DMS114 treated with DMSO at 0.1 percent for 48 hours (cell line): Measurements from ENCODE around the gene SEC61A1.

Source experiments
- DNase-seq: peaks from one replicate; lab custom pipeline; 2025; ENCODE audit not compliant: unreplicated experiment; lab: John Stamatoyannopoulos, UW

SEC61A1 gene

DNA sequence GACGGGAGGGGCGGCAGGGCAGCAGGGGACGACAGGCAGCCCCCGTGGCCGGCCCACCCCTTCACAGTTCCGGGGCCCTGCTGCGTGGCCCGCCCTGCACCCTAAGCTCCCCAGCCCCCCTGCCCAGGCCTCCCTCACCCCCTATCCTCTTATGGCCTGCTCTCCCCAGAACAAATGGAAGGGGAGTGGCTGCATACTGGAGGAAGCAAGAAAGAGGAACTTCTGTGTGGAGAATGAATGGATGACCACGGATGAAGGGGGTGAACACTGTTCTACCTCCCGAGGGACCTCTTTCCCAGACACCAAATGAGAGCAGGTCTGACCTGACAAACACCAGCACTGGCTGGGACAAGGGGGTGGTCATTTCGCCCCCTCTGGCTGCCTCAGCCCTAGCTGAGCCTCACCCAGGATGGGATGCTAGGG, 25.0 kb downstream of the SEC61A1 start:
- no peak for DNase-seq

DNA sequence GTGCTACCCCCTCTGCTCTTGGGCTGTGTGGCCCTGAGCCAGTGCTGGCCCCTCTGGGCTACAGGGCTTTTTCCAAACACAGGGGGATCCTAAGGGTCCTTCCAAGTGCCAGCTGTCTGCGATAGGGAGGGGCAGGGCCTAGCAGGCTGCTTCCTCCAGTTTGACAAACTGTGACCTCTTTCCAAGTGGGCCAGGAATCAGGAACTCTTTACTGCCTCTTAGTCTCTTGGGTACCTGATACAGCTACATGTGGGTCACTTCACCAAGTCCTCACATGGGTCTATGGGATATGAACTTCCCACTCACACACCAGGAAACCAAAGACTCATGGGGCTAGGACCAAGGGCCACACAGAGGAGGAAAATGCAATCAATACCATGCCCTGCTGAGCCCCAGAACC, 25.4 kb downstream of the SEC61A1 start:
- DNase-seq = no peak

DNA sequence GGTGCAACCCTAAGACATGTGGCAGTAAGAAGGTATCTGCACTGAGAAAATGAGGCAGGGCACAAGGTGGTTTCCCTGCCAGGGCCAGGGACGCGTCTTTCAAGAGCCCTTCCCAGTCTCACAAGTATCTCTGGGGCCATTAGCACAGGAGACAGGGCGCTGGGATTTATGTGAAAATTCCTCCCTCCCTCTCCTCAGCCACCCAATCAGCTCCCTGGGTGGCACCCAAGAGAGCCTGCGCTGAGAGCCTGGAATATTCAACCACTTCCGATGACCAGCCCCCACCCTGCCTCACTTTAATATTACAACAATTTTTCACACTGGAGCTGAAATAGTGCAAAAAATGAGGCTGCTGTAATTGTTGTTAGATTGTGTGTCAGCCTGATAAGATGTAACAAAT, 26.1 kb downstream of the SEC61A1 start:
- DNase-seq = no peak

DNA sequence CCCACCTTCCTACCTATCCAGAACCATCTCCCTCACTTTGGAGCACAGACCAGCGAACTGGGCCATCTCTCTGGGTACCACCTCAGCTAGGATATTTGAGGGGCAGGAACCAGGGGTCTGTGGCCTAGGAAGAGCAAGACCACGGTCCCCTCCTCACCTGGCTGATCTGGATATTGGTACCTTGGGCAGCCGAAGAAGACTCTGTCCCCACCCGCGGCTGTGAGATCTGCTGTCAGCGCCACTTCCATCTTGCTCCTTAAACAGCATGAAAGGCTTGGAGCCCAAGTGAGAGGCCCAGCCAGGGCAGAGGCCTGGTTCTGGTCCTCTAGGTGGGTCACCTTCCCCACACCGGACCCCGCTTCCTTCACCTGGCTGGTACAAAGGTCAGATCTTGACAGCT, 26.6 kb downstream of the SEC61A1 start:
- DNase-seq = no peak

DNA sequence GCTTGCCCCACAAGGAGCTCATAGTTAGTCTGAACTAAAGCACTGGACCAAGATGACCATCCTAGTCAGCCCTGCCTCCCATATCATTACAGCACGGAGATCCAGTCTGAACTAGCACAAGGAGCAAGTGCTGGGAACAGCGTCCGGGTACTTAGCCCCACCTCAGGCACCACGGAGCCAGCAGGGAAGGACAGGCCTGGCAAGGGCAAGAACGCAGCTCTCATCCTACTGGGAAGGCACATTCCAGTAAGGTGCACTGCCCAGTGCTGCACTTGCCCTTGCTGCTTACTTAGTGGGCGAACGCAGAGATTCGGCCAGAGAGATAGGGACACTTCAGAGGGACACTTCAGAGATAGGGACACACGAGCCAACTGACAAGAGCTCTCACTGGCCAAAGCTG, 27.6 kb downstream of the SEC61A1 start:
- DNase-seq = no peak

DNA sequence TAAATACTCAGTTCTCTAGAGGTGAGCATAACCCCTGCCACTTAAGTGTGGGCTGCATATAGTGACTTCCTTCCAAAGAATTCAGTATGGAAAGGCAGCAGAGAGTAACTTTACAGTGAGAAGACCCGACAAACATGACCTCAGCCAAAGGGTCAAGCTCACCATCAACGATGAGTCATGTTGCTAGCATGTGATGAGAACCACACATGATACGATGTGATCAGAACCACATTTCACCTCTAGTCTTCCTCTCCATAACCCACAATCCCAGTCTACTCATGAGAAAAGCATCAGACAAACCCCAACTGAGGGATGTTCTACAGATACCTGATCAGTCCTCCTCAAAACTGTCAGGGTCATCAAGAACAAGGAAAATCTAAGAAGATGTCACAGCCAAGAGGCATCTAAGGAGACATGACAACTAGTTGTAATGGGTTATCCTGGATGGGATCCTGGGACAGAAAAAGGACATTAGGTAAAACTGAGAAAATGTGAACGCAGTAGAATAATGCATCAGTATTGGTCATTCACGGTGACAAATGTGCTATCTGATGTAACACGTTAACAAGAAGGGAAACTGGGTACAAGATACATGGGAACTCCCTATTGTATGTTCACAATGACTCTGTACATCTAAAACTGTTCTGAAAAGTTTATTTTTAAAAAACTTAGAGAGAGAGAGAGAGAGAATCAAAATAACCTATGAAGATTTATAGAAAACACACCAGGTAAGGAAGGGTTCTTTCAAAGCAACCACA, 28.3 kb downstream of the SEC61A1 start:
- DNase-seq = no peak

DNA sequence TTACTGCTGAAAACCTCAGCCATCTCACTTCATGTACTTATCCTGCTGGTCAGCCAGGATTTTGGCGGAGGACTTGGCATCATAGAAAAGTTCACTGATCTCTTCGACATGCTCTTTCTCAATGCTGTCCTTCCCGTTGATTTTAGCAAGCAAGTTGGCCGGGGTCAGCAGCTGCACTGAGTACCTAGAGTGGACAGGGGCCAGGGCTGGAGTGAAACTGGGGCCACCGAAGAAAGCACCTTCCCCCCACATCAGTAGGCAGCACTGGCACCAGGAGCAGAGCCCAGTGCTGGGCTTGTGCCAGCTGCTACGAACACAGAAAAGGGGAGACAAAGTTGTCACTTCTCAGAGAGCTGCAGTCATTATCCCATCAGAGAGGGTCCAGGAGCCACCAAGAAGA, 29.0 kb downstream of the SEC61A1 start:
- DNase-seq = no peak

DNA sequence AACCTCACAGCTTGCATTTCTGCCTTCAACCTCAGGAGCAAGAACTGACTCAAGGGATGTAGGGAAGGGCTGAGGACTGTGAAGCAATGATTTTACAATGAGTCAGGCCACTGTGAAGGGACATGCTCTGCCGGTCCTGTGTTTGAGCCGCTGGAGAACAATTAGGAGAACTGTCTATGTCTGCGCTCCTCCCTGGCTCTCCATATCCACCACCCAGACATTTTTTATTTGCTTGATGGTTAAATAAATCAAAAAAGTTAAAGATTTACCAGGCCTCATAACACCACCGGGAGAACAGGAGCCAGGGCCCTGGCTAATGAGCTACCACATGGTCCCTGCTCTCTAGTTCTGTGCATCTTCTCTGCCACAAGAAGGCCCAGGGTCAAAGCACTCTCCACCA, 29.6 kb downstream of the SEC61A1 start:
- no peak for DNase-seq

DNA sequence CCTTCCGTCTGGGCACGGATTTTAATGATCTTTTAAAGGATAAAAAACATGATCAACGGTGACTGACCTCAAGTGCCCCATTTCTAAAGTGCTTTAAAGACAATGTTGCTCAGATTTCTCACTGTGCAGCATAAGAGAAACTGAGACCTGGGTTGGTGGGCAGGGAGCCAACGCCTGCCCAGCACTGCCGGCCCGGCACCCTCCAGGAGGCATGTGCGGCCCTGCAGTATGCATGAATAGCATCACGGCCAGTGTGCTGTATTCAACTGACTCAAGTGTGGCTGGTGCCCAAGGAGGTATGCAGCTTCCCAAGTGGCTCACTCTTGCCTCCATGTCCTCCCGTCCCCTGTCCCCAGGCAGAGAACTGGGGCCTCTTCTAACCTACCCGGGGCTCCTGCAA, 30.3 kb downstream of the SEC61A1 start:
- no peak for DNase-seq

DNA sequence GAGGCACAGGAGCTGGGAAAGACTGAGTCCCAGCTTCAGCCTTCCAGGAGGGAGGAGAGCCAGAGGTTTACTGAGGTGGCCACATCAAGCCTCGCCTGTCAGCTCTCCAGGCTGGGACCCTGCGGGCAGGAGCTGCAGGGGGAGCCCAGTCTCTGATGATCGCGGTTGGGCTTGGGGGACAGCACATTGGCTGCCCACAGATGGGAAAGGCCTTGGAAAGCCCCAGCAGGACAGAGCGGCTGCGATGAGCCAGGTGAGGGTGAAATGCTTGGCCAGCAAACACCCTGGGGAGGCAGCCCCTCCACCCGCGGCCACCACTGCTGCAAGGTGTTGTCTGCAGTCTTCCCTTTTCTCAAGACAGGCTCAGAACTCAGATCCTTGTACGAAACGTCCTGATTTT, 31.2 kb downstream of the SEC61A1 start:
- DNase-seq = no peak

DNA sequence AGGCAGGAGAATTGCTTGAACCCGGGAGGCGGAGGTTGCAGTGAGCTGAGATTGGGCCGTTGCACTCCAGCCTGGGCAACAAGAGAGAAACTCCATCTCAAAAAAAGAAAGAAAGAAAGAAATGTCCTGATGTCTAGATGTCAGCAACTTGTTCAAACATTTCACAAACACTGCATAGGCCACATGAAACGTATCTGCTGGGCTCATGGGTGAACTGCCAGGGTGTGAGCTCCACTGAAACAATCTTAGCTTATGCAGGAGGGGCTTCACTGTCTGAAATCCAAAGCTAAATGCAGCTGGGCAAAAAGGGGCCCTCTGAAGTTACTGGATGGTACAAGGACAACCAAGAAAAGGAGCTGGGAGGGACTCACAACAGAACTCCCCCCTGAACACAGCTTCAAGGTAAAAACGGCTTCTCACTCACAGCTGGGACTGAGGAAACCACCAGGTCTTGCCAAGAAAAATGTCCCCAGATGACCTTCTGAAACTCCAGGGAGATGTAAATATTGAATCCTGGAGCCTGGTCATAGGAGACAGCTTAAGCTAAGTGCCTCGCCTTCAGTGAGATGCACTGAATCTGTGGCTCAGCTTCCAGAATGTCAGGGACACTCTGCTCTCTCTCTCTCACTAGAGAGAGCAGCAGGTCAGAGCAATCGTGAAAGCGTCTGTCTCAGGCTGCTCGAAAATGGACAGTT, 31.9 kb downstream of the SEC61A1 start:
- DNase-seq = no peak

DNA sequence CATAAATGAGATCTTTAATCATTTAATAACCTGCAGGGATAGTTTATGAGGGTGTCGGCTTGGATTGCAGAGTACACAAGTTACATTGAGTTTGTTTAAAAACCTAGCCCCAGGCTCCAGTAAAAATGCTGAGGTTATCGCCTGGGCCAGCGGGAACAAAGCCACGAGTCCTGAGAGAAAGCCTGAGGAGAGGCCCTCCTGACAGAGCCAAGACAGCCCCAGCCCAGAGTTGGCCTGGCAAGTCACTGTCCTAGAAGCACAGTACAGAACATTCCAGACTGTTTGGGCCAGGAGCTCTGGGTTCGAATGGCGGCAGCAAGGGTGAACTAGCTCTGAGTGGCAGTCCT, 32.4 kb downstream of the SEC61A1 start:
- no peak for DNase-seq

DNA sequence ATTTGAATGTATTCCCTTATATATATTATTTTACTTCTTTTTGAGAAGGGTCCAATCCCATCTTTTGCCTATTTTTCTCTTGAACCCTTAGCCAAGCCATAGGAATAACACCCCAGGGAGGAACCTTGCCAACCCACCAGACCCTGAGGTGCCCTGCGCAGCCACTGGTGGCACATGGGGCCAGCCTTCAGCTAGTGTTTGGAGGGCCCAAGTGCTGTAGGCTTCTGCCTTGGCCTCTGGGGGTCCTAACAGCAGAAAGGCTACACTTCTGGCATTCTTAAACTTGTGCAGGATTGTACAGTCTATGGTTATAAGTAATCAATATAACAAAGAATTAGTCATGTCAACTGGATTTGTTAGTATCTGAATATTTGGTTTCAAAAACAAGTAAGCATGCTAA, 36.9 kb downstream of the SEC61A1 start:
- no peak for DNase-seq

DNA sequence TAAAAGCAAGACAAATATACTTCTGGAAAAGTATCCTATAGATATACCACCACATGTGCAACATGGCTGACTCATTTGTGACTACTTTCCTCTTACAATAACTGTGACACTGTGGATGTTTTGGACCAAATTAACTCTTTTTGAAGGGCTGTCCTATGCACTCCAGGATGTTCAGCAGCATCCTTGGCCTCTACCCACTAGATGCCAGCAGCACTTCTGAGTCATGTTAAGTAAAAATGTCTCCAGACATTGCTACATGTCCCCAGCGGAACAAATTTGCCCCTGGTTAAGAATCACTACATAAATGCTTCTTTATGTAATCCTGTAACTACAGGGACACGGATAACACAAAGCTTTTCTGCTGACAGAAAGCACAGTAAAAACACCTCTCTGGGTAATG, 39.3 kb downstream of the SEC61A1 start:
- no peak for DNase-seq

DNA sequence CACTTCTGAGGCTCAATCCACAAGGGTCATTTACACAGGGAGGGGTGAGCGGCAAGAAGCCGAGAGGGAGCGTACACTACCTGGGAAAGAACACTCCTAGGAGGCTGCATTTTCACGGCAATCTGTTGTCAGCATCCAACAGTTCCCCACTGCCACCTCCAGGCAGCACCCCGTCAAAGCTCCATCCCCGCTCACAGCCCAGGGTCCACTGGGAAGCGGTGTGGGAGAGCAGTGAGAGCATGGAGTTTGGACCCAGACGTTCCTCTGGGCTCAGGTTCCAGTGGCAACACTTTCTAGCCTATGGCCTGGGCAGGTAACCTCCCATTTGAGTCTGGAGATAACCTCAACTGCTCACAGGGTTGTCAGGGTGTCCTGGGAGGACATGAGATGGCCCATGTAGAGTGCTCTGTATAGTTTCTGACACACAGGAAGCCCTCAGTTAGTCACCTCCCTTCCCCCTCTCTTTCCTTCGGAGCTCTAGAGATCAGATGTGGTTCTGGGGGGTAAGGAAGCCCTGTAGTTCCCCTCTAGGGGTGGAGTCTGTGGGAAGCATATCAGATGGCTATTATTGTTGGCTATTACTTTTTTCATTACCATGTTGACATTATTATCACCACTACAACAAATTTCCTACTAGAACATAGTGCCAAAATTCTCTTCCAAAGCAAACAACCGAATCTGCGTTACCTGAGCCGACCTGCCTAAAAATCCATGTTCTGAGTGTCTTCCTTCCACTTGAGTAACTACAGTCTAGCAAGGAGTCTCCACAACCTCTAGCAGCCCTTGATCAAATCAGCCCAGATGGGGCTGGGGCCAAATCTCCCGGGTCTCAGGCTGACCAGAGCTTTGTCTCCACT, 42.3 kb downstream of the SEC61A1 start:
- no peak for DNase-seq

DNA sequence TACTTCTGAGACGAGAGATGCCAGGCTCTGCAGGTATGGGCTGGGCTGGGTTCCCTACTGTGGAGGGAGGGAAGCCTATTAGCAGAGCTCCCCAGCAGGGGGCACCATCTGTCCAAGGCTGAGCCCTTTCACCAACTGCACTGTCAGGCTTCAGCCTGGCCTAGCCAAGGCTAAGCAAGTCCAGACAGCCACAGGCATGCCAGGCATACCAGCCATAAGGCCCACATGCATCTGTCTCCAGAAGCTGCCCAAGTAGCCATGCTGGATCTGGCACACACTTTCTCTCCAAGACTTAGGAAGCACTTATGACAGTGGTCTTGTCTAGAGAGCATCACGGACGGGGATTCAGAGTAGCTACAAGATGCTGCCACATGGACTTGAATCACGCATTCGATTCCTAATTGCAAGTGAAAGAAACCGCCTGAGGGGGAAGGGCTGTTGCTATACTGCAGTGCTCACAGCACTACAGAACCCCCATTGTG, 43.0 kb downstream of the SEC61A1 start:
- DNase-seq = peak; percentile 12

DNA sequence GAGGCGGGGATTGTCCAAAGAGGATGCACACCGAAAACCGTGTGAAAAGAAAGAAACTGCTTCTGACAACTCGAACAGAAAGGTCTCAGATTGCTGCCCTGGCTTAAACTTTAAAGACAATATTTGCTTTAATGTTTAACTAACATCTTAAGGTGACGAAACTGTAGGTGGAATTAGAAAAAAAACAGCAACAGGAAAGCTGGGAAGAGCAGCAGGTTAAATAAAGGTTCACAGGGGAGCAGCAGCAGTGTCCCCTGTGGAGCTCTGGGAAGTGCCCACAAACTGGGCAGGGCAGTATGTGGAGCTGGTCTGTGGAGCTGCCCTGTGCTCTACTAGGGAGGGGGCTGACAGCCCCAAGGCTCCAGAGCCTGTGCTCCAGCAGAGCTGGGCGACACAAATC, 46.0 kb downstream of the SEC61A1 start:
- DNase-seq = no peak

DNA sequence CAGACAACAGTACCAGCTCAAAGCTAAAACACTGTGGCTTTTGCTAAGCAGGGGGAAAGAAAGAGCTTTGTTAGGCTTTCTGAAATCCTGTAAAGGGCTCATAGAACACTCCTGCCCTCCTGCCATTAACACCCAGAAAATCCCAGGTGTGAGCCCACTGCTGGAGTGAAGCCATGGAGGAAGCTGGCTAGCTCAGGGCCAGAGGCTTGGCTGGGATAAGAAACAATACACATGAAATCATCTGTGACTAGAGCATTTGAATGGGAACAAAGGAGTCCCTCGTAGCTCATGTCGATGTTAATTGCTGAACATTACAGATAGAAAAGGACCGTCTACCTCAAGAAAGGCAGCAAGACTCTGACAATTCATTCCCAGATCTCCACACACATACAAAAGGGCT, 47.9 kb downstream of the SEC61A1 start:
- no peak for DNase-seq

DNA sequence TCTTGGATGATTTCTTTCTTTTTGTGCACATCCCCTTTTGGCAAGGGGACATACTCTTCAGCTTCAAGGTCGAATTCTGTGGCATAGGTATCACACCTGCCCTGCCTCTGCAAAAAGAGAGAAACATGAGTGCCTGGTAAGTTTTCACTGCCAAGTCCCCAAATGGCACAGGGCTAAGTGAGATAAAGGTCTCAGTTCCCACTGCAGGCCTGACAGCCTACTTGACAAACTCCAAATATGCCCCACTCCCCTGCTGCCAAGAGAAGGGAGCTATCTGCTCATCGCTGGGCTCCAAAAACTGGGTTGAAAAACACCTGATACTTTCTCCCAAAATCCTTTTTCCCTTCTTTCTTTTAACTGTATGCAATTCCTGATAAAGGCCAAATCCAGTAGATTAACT, 48.4 kb downstream of the SEC61A1 start:
- no peak for DNase-seq

DNA sequence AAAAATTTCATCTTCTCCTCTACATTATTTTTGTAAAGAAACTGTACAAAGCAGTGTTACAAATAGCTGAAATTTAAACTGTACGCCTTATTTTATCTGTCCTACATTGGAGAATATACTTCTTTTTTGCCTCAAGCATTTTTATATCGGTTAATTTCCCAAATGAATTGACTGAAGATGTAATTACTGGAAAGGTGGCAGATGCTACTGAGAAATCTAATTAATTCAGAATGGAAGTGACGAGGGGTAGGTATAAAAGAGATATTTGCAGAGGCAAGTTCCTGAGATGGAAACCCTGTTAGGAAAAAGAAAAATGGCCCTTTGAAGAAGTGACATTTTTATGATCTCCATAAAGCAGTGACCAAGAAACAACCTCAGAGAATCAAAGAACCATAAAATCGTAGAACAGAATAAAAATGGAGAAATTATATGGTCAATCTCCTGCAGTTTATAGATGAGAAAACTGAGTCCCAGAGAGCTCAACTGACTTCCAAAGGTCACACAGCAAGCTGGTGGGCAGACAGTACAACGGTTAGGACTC, 51.0 kb downstream of the SEC61A1 start:
- no peak for DNase-seq

DNA sequence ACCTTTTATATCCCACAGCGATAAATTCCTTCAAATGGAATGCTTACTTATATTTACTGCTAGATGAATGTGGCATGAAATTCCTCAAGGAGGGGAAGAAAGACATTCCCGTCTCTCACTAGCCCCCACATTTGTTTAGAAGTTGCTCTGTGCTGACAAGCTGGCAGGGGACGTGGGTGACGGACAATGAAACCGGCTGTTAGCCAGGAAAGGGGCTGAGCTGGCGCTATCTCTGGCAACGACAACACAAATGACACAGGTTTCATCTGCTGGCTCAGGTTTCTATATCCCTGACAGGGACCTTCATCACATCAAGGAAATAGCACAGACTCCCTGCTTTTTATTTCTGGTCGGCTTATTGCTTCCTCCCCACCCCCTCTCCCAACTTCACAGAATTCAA, 55.6 kb downstream of the SEC61A1 start:
- DNase-seq = no peak

DNA sequence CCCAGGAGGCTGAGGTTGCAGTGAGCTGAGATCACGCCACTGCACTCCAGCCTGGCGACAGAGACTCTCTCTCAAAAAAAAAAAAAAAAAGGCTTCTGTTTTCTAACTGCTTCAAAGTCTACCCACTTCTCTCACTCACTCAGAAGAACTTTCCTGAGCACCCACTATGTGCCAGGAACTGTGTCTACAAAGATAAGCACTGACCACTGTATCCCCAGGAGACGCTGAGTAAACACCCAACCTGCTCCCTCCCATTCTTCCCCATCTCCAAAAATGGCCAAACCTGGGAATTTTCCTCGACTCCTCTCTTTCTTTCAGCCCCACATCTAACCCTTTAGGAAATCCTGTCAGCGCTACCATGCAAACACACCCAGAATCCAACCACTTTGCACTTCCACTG, 58.9 kb downstream of the SEC61A1 start:
- no peak for DNase-seq
